ENCODE measurements around the gene DDX59.
"Not testable (repeated sequence)": the region's sequence is repeated elsewhere in the genome, so short reads cannot be mapped to it uniquely, and the experiment has no call there.

DDX59 gene

DNA sequence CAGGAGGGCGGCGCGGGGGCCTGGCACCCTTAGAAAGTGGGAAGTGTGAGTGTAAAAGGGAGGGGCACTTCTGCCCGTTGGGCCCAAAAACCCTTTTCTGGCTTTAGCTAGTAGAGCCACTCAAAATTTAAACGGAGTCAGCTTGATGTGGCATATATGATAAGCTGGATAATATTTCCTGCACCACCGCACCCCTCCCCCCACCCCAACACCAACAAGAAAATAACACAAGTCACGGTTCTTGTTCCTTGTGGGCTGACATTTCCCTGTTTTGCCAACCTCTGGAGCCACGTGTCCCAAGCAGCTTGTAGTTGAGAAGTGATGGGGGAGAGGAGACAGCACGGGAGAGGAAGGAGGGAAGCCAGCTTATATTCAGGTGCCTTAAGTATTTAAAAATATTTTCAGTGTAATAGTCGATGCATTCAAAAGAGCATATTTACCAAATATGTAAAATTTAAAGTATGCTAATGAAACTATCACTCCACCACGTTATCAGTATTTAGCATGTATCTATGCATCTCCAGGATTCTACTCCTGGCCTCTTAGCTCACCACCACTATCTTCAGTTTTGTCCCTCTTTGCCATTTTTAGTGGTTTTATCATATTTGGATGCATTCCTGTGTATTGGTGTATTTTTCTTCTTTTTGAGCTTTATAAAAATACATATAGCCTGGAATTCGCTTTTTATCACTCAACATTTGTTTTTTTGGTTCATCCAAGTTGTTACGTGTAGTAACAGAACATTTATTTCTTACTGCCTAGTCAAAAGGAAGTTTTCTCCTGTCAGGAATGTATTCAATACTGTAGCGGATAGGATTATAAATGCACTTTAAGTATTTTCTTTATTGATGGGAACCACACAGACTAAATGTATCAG lies 773 bp upstream of the DDX59 start:
- DNase-seq (ENCODE audit: low spot score) = no peak

DNA sequence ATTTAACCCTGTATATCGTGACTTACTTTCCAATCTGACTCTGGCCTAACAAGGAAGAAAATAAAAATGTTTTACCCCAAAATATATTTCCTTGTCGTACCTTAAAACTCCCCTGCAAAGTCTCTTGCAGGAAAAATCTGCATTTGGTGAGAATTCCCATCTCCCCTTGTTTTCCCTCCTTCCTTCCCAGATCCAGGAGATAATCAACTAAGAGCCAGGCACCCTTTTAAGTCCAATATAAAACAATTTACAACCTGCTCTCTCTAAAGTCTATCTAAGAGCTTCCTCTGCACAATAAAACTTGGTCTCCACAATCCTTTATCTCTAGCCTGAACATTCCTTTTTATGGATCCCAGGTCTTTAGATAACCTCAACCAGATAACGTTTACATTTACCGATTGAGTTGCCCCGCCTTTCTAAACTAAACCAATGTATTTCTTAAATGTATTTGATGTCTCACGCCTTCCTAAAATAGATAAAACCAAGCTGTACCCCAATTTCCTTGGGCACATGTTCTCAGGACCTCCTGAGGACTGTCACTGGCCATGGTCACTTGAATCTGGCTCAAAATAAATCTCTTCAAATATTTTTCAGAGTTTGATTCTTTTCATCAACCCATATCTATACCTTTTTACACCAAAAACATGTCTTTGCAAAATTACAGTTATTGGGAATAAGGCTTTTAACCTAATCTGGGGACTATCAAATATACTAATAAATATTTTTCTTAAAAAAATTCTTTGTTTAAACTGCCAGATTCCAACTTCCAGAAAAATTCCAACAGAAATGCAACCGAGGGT lies 993 bp downstream of the DDX59 start:
- no peak for DNase-seq (ENCODE audit: low spot score)

DNA sequence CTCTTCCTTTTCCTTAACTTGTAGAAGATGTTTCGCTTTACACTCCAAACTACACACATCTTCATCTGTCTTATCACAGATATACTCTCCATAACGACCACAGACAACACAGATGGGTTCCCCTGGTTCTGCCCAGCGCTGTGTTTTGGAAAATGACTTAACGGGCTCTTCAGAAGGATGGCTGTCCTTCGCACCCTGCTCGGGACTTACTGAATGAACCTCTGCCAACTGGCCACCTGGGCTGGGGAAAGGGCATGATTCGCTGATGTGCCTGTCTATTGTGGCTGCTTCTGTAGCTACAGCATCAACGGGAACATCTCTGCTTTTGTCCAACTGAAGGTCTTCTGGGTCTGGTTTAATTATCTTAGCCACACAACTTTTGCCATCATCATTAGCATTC lies 3.4 kb downstream of the DDX59 start:
- DNase-seq (ENCODE audit: low spot score) = no peak

DNA sequence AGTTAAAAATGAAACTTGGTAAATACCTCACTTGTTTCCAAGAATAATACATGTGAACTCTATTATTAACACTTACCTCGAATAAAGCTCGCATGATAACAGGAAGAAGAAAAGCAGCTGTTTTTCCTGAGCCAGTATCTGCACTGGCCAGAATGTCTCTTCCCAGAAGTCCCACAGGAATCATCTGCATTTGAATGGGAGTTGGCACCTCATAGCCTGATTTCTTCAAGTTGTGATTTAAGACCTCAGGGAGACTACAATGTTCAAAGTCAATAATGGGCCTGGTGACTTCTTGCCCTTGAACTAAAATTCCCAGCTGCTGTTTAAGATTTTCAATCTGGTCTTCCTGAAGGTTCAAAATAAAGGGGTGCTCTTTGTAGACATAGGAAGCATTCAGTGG lies 3.8 kb downstream of the DDX59 start:
- no peak for DNase-seq (ENCODE audit: low spot score)

DNA sequence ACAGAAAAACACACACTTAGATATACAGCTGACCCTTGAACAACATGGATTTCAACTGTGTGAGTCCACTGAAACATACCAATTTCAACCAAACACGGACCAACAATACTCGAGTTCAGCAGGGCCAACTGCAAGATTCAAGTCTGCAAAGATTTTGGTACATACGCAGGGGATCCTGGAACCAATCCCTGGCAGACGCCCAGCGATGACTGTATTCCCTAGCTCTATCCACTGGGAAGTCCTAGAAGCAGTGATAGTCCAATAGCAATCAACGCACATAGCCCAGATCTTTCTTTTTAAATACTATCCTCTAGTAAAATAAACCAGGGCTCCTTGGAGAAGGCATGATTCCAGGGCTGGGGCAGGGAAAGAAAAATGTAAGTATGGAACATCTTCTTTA lies 9.0 kb downstream of the DDX59 start:
- no peak for DNase-seq (ENCODE audit: low spot score)

DNA sequence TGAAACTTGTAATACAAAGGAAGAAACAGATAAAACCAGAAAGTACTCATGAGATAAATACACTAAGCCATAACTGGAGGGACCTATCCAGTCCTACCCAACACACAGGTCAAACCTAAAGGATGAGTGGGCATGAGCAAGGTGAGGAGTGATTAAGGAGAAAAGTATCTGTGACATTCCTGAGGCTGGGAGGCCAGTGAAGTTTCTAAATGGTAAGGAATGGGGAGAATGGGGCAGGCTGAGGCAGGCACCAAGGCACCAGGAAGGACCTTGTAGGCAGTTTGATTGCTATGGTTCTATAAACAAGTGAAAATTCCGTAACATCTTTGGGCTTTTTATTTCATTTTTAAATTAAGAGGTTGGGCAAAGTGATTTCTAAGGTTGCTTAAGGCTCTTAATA lies 10.4 kb downstream of the DDX59 start:
- DNase-seq (ENCODE audit: low spot score) = no peak

DNA sequence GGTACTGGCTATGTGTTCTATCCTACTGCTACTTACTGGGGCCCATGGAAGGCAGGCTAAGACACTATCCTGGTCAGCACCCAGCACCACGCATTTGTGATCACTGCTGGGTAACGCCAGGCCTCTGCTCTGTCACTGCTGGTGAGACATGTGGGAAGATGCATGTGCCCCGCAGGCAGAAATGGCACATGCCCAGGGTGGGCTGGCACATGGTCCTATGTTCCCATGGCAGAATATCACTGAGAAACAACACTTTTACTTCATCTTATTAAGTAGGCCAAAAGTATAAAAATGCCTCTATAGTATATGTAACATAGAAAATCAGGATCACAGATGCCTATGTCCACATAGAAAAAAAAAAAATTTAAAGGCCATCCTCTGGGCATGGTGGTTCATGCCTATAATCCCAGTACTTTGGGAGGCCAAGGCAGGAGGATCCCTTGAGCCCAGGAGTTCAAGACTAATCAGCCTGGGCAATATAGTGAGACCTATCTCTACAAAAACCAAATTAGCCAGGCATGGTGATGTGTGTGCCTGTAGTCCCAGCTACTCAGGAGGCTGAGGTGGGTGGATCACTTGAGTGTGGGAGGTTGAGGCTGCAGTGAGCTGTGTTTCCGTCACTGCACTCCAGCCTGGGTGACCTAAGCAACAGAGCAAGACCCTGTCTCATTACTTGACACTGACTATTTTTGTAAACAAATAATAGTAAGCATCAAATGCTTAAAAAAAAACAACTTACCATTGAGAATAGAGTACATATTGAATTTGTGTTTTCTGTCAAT lies 11.5 kb downstream of the DDX59 start:
- no peak for DNase-seq (ENCODE audit: low spot score)

DNA sequence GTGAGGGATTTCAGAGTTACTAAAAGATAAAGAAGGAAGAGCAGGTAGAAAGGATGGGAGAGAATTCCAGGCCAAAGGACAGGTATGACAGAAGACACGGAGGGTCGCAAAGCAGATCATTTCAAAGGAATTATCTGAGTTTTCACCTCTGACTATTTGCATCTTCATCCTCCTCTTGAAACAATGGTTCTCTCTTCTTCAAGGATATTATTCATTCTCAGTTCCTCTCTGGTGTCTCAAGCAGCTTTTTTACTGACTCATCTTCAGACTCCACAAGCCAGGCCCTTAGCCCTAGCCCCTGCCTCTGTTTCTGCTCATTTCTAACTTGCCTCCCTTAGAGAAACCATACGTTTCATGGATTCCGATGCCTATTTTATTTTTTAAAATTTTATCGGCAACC lies 15.0 kb downstream of the DDX59 start:
- no peak for DNase-seq (ENCODE audit: low spot score)

DNA sequence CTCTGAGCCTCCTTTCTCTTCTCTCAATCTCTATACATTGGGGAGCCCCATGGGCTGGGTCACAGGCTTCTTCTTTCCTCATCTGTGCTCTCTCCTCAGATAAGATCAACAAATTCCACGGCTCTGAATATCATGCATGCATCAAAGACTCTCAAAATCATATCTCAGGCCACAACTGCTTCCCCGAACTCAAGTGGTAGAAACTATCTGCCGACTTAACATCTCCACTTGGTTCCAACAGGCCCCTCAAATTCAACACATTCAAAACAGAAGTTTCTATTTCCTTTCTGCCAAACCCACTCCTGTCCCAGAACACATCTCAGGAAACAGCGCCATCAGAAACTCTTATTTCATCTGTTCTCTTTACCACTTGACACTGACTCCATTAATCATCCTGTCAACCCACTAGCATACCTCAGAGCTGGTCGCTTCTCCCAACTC lies 16.7 kb downstream of the DDX59 start:
- DNase-seq (ENCODE audit: low spot score) = no peak

DNA sequence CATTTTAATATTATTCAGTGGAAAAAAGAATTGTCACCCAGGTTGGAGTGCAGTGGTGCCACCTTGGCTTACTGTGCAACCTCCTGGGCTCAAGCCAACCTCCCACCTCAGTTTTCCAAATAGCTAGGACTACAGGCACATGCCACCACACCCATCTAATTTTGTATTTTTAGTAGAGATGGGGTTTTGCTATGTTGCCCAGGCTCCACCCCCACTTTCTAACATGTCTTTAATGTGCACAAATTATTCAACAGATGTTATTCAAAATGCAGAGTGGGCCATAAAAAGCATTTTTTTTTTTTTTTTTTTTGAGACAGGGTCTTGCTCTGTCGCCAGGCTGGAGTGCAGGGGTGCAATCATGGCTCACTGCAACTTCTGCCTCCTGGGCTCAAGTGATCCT lies 17.3 kb downstream of the DDX59 start:
- no peak for DNase-seq (ENCODE audit: low spot score)

DNA sequence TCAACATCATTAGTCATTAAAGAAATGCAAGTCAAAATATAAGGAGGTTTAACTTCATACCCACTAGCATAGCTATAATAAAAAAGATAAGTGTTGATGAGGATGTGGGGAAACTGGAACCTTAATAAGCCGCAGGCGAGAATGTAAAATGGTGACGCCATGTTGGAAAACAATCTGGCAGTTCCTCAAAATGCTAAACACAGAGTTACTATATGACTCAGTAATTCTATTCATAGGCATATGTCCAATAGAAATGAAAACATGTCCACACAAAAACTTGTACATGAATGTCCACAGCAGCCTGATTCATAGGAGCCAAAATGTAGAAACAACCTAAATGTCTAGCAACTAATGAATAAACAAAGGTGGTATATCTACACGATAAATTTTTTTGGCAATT lies 23.2 kb downstream of the DDX59 start:
- DNase-seq (ENCODE audit: low spot score) = no peak

DNA sequence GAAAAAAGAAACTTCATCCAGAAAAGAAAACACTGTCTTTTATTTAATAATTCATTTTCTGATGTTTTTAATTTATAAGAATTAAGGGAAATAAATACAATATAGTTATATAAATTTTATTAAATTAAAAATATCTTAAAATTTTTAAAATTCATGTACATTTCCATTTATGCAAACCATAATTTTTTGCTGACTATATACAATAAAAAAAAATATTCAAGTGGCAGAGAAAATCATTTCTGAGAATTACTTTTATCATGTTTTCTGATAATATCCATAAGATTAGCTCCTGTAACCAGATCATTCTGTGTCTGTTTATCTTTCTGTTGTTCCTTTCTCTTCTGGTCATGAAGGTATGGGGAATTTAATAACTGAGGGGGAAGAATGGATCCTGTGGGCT lies 25.7 kb downstream of the DDX59 start:
- DNase-seq (ENCODE audit: low spot score) = no peak

DNA sequence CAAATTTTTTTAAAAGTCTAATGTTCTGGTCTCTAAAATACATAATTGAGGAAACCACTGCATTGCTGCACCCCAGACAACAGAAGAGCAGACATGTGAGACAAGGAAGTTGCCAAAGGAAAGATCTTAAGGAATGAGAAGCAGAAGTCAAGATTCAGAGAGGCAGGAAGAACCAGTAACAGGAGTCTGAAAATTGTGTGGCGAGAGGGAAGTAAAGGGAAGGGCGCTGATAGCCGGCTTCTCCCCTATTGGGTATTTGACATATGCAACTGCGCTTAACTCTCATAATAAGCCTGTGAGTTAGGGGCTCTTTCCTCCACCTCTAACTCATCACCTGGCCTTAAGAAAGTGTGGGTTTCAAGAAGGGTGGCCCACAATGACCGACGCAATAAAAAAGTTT lies 27.2 kb downstream of the DDX59 start:
- no peak for DNase-seq (ENCODE audit: low spot score)

DNA sequence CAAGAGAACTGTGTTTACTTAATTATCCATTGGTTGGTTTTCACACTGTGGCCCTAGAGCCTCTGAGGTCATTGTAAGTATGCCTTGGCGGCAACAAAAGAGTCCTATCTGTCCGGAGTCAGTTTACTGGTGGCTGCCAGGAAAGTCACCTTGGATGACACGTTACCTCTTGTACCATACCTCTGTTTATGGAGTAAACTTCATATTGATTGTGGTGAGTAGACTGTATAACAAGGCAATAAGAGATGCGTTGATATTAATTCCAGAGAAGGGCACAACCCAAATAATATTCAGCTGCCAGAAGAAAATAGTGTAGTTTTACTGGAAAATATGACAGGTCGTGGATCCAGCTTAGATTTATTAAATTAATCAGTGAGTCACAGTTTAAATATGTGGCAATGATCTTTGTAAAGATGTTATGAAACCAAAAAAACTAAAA lies 28.7 kb downstream of the DDX59 start:
- DNase-seq (ENCODE audit: low spot score) = no peak

DNA sequence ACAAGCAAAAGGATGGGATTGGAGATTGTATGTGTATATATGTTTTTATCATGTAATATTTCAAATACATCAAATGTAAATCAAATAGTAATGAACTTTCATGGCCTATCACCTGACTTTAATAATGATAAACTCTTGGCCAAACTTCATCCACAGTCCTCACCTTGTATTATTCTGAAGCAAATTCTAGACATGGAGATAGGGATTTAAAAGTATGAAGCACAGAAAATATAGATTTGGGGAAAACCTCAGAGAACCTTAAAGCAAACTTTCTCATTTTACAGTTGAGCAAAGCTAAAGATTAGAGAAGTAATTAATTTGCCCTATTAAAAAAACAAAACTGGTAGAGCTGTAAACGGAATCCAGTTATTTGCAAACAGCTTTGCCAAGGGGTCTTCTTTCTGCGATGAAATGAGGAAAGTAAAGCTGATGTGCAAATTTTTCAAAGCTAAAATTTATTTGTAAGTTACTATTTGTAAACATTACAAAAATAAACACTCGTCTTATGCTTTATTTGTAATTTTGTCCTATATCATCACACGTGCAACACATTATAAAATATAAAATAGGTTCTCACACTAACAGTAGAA lies 29.2 kb downstream of the DDX59 start:
- no peak for DNase-seq (ENCODE audit: low spot score)

DNA sequence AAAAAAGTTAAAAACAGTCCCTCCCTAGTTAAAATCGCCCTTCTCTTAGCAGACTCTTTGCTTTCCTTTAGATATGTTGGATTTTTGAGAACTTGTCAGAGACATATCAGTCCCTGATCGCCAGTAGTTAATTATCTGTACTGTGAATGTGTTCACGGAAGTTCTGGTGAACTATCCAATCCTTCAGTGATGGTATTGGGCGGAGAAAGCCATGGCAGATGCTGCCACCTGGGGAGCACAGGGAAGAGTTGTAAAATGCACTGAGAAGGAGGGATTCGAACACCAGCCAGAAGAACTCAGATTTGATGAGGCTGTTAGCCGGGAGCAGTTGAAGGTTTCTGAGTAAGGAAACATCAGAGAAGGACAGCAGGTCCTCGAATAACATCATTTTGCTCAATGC lies 31.6 kb downstream of the DDX59 start:
- no peak for DNase-seq (ENCODE audit: low spot score)

DNA sequence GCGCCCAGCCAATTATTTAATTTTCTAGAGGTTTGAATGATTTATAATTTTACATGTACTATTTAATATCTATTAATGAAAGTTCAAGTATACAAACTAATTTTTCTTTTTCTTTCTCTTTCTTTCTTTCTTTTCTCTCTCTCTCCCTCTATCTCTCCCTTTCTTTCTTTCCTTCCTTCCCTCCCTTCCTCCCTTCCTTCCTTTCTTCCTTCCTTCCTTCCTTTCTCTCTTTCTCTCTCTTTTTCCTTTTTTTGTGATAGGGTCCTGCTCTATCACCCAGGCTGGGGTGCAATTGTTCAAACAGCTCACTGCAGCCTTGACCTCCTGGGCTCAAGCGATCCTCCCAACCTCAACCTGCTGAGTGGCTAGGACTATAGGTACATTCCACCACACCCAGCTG lies 33.0 kb downstream of the DDX59 start:
- no peak for DNase-seq (ENCODE audit: low spot score)

DNA sequence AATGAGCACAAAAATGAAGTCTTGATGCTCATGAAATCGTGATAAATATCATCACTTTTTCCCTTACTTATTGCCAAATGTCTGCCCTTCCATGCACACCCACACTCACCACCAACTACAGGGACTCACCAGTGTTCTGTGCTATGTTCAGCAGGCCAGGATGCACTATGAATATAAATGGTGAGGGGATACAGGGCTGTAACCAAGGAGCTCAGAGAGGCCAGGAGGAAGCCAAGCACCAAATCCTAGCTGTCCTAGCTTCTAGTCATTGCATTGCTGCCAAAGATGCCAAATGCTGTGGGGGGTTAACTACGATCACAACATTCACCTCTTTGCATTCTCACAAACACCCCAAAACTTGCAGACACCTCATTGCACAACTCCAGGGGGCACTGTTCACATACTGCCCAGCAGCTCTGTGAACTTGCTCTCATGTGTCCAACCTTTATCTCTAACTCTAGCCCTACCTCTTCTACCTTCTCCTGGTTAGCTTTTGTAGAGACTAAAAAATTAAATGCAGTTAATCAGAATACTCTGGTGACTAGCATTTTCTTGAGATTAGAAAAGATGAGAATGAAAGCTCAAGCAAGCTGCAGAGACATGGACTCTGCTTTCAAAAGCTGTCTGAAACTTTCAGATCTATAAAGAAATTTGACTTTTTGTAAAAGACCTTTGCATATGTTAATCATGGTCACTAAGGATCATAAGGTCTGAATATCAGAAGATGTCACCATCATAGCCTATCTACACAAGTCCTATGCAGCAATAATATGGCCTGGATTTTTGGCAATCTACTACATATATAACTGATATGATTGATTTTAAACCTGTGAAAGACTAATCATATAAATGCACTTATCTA lies 35.2 kb downstream of the DDX59 start:
- no peak for DNase-seq (ENCODE audit: low spot score)

DNA sequence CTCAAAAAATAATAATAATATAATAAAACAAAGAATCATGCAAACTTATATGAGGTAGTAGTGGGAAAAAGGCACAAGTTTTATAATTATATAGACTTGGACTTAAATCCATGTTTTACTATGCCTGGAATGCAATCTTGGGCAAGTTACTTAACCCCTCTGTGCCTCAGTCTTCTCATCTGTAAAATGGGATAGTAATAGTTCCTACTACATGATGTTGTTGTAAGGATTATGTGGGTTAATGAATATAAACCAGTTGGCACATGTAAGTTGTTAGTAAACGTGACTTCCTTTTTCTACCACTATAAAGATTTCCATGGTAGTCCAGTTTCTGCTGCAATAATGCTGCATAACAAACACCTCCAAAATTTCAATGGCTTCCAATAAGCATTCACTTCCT lies 38.3 kb downstream of the DDX59 start:
- DNase-seq (ENCODE audit: low spot score) = no peak

DNA sequence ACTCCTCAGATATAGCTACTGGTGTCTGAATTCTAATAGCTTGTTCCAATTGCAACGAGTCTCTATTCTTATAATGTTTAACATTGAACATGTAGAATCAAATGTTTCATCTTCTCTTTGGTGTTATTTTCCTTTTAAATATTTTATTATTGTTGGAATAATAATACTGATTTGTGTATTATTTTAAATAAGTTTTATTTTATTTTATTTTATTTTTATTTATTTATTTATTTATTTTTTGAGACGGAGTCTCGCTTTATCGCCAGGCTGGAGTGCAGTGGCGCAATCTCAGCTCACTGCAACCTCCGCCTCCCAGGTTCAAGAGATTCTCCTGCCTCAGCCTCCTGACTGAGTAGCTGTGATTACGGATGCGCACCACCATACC lies 39.2 kb downstream of the DDX59 start:
- DNase-seq (ENCODE audit: low spot score) = not testable (repeated sequence)

DNA sequence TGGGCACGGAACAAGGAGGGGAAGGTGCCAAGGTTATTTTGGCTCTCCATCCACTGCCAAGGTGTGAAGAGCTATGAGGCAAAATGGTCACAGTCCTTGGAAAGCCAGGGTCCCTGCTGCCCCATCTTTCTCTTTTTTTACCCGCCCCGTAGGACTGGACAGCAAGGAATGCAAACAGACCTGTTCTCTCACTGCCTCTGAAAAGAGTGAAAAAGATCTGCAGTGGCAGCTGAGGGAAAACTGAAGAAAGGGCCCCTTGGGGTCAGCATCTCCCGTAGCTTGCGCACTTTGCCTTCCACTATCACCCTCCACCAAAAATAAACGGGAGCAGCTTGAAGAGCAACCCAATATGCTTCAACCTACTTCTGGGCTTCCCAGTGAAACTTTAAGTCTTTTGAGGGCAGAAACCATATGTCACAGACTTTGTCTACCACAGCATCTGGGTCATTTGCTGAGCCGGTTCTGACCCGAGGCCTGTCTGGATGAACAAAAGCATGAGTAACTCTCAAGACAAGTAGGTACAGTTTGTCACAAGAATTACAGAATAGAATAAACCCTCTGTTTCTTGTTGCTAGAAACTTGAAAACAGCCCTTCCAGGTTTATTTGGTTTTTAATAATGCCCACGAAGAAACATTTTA lies 39.7 kb downstream of the DDX59 start:
- DNase-seq (ENCODE audit: low spot score) = no peak

Data from ecto neural progenitor cell (in vitro differentiated cells).